GM12878 (cell line): ENCODE results near the gene SPAG7. TPM values are rescaled to one million over a fixed set of nuclear protein-coding genes. Genes with fewer than 3 reads are reported as not detected.
A peak's percentile ranks its signal among the peaks of the same experiment; 100 is the strongest.

Experiments
- BRCA1 ChIP-seq: IDR thresholded peaks from 2 replicates; pipeline ENCODE4 v1.6.1; 2011; ENCODE audit warnings: low read depth, low read length, improper control_type of control experiment
- CBX3 ChIP-seq: fragments of 200-600 bp; sonication (generic); IDR thresholded peaks from 2 replicates; pipeline ENCODE4 v1.6.1; 2016; ENCODE audit warnings: low read depth, borderline replicate concordance
- CHD1 ChIP-seq: IDR thresholded peaks from 2 replicates; pipeline ENCODE4 v1.6.1; 2012; ENCODE audit warnings: low read depth, low read length, improper control_type of control experiment
- EED ChIP-seq: sonication (generic); IDR thresholded peaks from 2 replicates; pipeline ENCODE4 v1.6.1; 2016; ENCODE audit warnings: antibody characterized with exemption, low read depth
- ETV6 ChIP-seq, 2 experiments: fragments of 450-650 bp in 1 of 2; IDR thresholded peaks in 1 of 2; conservative IDR thresholded peaks in 1 of 2; 2 replicates each; pipeline ENCODE4 v1.6.1; 2014; ENCODE audit warnings: antibody characterized with exemption in 1 of 2, borderline replicate concordance in 1 of 2, low read depth in 1 of 2, mild to moderate bottlenecking in 1 of 2, moderate library complexity in 1 of 2
- IKZF2 ChIP-seq, 2 experiments: fragments of 450-650 bp; IDR thresholded peaks; 2 replicates each; pipeline ENCODE4 v1.6.1; 2017; ENCODE audit warnings: mild to moderate bottlenecking in 2 of 2, moderate library complexity in 2 of 2
- MYC ChIP-seq: IDR thresholded peaks from 2 replicates; pipeline ENCODE4 v1.6.1; 2011; ENCODE audit warnings: mild to moderate bottlenecking, low read length, moderate library complexity, inconsistent platforms; ENCODE audit not compliant: insufficient read depth, insufficient replicate concordance, insufficient read length, severe bottlenecking
- NFXL1 ChIP-seq: fragments of 450-650 bp; IDR thresholded peaks from 2 replicates; pipeline ENCODE4 v1.6.1; 2017; ENCODE audit warnings: antibody characterized with exemption, mild to moderate bottlenecking, borderline replicate concordance
- YY1 ChIP-seq: IDR thresholded peaks from 2 replicates; pipeline ENCODE4 v1.6.1; 2011; ENCODE audit warnings: low read depth, mild to moderate bottlenecking, low read length
- ZNF274 ChIP-seq: IDR thresholded peaks from one replicate; pipeline ENCODE4 v1.8.0; 2011; ENCODE audit not compliant: insufficient read length, insufficient read depth
- ZNF384 ChIP-seq: IDR thresholded peaks from 2 replicates; pipeline ENCODE4 v1.6.1; 2012; ENCODE audit warnings: low read depth, mild to moderate bottlenecking, low read length, improper control_type of control experiment, borderline replicate concordance
- ZNF622 ChIP-seq: fragments of 450-650 bp; IDR thresholded peaks from 2 replicates; pipeline ENCODE4 v1.6.1; 2017; ENCODE audit warnings: mild to moderate bottlenecking, inconsistent platforms
- polyA plus RNA-seq, 11 experiments: library from polyadenylated mRNA; depleted of rRNA in 4 of 11; unstranded in 6 of 11; stranded (reverse) in 5 of 11; fragments of >200 nt; fragmentation: Nextera tagmentation in 4 of 11; fragmentation: Illumina TruSeq in 1 of 11; extraction: Ambion mirVana in 4 of 11; extraction: Trizol in 1 of 11; gene quantifications; 1 replicate in 1 of 11; 2 replicates in 10 of 11; pipeline versions ENCODE4 v1.2.1 to v1.2.3, GENCODE V29; 2011 to 2016; ENCODE audit warnings: inconsistent platforms in 2 of 11, missing spikeins in 2 of 11, low read depth in 1 of 11
- total RNA-seq, 4 experiments: library from RNA; depleted of rRNA in 3 of 4; stranded (reverse); fragments of >200 nt in 3 of 4; fragmentation: Illumina TruSeq in 1 of 4; extraction: Trizol in 1 of 4; gene quantifications; 2 replicates each; pipeline versions ENCODE4 v1.2.1 to v1.2.3, GENCODE V29; 2013 to 2021
- TF ChIP-seq, protein P1 (sequence below): fragments of 150-350 bp; IDR thresholded peaks from 2 replicates; pipeline ENCODE4 v1.6.1; 2016; ENCODE audit warnings: low read depth, low read length
- TF ChIP-seq, protein P2 (sequence below): fragments of 450-650 bp; conservative IDR thresholded peaks from 2 replicates; pipeline ENCODE4 v1.6.1; 2017; ENCODE audit warnings: mild to moderate bottlenecking, moderate library complexity
- TF ChIP-seq, protein P3 (sequence below): IDR thresholded peaks from 2 replicates; pipeline ENCODE4 v1.6.1; 2012; ENCODE audit warnings: improper control_type of control experiment, low read depth, low read length; ENCODE audit not compliant: insufficient replicate concordance
- TF ChIP-seq, protein P4 (sequence below): fragments of 450-650 bp; IDR thresholded peaks from 2 replicates; pipeline ENCODE4 v1.6.1; 2016; ENCODE audit warnings: mild to moderate bottlenecking

Gene SPAG7
- total and polyA plus RNA-seq, 10 of the 15 experiments (the other 5 are each of a cell fraction or from before 2014, with no cell fraction given) = 7.9 to 146 (median 88.7) TPM

DNA sequence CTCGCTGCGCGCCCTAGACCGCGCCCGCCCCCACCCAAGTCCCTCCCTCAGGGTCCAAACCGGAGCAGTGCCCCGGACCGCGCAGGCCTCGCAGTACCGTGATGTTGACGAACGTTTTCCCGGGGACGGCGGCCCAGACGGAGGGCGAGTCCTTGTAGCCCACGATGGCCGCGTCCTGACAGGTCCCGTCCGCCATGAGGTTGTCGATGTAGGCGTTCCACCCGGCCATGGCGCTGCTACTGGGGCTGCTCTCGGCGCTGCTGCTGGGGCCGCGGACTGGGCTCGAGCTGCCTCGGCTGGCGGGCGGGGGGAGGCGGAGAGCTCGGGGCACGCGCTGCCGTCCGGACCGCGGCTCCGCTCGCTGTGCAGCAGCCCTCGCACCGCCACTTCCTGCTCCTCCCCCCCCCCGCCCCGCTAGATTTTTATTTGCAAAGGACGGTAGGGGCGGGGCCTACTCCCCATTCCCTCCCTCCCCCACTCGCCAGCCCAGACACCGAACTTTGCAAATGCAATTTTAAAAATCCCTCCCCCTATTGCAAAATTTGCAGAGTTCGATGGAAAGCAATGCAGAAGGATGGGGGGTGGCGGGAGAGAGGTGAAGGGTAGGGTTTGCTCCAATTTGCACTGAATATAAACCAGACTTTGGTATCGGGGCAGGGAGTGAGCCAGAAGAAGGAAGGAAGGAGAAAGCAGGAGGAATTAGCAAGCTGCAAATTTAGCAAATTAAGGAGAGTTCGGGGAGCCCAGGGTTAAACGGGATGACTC lies 19.3 kb downstream of the SPAG7 start, which contains the start of gene PFN1 (continued):
- TF ChIP-seq, protein P1, sequence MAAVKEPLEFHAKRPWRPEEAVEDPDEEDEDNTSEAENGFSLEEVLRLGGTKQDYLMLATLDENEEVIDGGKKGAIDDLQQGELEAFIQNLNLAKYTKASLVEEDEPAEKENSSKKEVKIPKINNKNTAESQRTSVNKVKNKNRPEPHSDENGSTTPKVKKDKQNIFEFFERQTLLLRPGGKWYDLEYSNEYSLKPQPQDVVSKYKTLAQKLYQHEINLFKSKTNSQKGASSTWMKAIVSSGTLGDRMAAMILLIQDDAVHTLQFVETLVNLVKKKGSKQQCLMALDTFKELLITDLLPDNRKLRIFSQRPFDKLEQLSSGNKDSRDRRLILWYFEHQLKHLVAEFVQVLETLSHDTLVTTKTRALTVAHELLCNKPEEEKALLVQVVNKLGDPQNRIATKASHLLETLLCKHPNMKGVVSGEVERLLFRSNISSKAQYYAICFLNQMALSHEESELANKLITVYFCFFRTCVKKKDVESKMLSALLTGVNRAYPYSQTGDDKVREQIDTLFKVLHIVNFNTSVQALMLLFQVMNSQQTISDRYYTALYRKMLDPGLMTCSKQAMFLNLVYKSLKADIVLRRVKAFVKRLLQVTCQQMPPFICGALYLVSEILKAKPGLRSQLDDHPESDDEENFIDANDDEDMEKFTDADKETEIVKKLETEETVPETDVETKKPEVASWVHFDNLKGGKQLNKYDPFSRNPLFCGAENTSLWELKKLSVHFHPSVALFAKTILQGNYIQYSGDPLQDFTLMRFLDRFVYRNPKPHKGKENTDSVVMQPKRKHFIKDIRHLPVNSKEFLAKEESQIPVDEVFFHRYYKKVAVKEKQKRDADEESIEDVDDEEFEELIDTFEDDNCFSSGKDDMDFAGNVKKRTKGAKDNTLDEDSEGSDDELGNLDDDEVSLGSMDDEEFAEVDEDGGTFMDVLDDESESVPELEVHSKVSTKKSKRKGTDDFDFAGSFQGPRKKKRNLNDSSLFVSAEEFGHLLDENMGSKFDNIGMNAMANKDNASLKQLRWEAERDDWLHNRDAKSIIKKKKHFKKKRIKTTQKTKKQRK = no peak
- TF ChIP-seq BRCA1 (no peak), YY1 (peak; percentile 47), CBX3 (no peak), ETV6 (conservative IDR thresholded peaks at IDR 0.05 in 1 of 2, IDR thresholded peaks at IDR 0.05 in 1 of 2; ENCODE audit: borderline replicate concordance in 1 of 2, low read depth in 1 of 2) (no peak; a peak in 1 of 4 replicates), IKZF2 (IDR thresholded peaks at IDR 0.05) (peak; percentile 56 to 70), ZNF384 (no peak), NFXL1 (no peak), ZNF274 (no peak), EED (no peak), CHD1 (peak; percentile 80; the same call in 1 of the 2 replicates), ZNF622 (no peak), MYC (no peak)
- TF ChIP-seq, protein P2, sequence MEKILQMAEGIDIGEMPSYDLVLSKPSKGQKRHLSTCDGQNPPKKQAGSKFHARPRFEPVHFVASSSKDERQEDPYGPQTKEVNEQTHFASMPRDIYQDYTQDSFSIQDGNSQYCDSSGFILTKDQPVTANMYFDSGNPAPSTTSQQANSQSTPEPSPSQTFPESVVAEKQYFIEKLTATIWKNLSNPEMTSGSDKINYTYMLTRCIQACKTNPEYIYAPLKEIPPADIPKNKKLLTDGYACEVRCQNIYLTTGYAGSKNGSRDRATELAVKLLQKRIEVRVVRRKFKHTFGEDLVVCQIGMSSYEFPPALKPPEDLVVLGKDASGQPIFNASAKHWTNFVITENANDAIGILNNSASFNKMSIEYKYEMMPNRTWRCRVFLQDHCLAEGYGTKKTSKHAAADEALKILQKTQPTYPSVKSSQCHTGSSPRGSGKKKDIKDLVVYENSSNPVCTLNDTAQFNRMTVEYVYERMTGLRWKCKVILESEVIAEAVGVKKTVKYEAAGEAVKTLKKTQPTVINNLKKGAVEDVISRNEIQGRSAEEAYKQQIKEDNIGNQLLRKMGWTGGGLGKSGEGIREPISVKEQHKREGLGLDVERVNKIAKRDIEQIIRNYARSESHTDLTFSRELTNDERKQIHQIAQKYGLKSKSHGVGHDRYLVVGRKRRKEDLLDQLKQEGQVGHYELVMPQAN = peak; percentile 75
- TF ChIP-seq, protein P3, sequence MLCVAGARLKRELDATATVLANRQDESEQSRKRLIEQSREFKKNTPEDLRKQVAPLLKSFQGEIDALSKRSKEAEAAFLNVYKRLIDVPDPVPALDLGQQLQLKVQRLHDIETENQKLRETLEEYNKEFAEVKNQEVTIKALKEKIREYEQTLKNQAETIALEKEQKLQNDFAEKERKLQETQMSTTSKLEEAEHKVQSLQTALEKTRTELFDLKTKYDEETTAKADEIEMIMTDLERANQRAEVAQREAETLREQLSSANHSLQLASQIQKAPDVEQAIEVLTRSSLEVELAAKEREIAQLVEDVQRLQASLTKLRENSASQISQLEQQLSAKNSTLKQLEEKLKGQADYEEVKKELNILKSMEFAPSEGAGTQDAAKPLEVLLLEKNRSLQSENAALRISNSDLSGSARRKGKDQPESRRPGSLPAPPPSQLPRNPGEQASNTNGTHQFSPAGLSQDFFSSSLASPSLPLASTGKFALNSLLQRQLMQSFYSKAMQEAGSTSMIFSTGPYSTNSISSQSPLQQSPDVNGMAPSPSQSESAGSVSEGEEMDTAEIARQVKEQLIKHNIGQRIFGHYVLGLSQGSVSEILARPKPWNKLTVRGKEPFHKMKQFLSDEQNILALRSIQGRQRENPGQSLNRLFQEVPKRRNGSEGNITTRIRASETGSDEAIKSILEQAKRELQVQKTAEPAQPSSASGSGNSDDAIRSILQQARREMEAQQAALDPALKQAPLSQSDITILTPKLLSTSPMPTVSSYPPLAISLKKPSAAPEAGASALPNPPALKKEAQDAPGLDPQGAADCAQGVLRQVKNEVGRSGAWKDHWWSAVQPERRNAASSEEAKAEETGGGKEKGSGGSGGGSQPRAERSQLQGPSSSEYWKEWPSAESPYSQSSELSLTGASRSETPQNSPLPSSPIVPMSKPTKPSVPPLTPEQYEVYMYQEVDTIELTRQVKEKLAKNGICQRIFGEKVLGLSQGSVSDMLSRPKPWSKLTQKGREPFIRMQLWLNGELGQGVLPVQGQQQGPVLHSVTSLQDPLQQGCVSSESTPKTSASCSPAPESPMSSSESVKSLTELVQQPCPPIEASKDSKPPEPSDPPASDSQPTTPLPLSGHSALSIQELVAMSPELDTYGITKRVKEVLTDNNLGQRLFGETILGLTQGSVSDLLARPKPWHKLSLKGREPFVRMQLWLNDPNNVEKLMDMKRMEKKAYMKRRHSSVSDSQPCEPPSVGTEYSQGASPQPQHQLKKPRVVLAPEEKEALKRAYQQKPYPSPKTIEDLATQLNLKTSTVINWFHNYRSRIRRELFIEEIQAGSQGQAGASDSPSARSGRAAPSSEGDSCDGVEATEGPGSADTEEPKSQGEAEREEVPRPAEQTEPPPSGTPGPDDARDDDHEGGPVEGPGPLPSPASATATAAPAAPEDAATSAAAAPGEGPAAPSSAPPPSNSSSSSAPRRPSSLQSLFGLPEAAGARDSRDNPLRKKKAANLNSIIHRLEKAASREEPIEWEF = peak; percentile 37
- TF ChIP-seq, protein P4, sequence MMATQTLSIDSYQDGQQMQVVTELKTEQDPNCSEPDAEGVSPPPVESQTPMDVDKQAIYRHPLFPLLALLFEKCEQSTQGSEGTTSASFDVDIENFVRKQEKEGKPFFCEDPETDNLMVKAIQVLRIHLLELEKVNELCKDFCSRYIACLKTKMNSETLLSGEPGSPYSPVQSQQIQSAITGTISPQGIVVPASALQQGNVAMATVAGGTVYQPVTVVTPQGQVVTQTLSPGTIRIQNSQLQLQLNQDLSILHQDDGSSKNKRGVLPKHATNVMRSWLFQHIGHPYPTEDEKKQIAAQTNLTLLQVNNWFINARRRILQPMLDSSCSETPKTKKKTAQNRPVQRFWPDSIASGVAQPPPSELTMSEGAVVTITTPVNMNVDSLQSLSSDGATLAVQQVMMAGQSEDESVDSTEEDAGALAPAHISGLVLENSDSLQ = no peak
